ENCODE data around the gene CRYBA4.

Gene CRYBA4

GRCh38 chr22:26621663-26622062 is at the start of gene CRYBA4:
CRYBA4 (plus strand) TSS chr22:26621963; CDS start chr22:26622597, 634 bp downstream.
- DNase-seq: no peak

DNA sequence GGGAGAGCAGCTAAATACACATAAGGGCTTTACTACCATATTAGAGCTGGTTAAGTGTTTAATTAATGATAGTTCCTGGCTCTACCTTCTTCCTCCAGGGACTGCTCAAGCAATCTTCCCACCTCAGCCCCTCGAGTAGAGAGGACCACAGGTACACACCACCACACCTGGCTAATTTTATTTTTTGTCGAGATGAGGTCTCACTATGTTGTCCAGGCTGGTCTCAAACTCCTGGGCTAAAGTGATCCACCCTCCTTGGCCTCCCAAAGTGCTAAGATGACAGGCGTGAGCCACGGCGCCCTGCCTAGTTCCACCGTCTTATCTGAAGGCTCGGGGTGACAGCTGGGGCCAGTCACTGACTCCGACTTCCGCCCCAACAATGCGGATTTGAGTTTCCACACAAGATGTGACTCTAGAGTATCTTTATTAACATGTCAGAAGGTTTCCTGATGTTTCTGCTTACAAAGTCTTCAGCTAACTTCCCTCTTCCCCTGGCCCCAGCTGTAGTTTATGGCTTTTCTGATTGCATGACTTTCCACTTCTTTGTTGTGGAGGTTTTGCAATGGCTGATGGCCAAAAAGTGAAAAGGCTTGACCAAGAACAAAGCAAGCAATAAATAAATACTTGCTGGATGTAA is 48.6 kb upstream of the CRYBA4 start:
- DNase-seq: no peak

GRCh38 chr22:26574001-26574723 is 47.6 kb upstream of the CRYBA4 start:
- DNase-seq: no peak

DNA sequence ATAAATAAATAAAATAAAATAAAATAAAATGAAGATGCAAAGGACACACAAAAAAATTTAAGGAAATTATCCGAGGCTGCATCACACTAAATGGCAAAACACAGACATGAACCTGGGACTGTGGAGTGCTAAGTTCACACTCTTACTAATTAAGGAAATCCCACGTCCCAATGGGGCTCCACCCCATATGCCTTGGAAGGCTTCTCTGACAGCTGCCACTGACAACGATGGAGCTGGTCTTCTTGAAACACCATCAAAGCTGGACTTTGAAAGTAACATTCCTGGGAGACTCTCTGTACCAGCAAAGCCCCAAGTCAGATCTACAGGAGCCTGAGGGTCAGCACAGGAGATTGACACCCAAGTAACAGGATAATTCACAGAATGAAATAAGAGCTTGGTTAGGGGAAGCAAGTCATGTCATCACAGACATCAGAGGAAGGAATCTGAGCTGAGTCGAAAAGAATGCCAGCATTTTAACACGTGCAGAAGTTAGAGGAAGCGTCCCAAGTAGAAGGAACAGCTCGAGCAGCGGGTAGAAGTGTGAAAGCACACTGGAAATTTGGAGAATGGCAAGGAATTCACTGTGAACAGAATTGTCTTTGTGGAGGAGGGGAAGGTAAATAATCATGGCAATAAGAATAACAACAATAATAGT is 45.6 kb upstream of the CRYBA4 start:
- DNase-seq: no peak

DNA sequence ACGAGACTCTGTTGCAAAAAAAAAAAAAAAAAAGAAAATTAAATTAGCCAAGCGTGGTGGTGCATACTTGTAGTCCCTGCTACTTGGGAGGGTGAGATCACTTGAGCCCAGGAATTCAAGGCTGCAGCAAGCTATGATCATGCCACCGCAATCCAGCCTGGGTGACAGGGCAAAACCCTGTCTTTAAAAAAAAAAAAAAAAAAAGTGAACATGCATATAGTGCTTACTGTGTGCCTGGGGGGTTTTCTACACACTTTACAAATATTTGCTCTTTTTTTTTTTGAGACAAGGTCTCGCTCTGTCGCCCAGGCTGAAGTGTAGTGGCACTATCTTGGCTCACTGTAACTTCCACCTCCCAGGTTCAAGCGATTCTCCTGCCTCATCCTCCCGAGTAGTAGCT is 44.7 kb upstream of the CRYBA4 start:
- no peak for DNase-seq

GRCh38 chr22:26579331-26579886 is 42.4 kb upstream of the CRYBA4 start:
- DNase-seq: no peak

DNA sequence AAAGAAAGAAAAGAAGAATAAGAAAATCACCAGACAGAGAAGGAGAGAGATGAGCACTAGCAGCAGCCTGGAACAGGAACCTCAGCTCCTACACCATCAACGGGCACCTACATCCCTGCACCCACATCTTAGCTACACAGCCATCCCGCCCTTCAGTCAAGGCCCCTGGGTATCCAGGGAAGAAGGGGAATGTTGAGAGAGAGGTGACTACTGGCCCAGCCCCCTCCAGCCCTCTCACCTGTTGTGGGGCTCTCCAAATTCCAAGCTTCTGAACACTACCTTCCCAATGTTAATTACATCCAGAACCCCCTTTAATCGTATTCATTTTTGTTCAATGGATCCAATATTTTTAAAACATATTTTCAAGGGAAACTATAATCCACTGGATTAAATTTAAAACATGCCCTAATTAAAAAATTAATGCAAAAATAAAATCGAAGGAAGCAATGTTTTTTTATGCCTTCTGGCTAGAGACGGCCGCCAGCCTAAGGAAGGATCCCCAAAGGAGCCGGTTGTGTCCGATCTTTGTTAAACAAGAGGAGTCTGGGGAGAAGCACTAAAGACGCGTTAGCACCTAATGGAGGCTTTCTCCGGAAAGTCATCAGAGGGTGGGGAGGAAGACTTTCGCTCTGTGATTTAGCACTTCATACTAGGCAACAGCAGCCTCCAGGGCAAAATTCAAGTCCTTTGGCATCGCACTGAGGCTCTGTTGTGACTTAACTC is 41.4 kb upstream of the CRYBA4 start:
- no peak for DNase-seq

DNA sequence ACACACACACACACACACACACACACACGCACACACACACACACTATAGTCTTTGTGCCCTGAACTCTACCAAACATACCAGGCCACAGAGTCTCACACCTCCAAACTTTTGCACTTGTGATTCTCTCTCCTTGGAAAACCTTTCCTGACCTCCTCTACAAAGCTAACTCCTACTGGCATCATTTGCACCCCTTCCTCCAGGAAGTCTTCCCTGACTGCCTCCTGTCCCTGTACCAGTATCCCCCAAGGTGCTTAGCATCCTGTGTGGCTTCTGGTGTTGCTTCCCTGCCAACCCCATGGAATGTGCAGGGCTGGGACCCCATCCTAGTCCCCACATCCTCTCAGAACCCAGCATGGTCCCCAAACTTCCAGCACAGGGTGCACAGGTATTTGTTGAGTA is 40.7 kb upstream of the CRYBA4 start:
- DNase-seq: no peak

- DNase-seq: no peak
These were observed 40.1 kb upstream of the CRYBA4 start for GRCh38 chr22:26581633-26582168.

DNA sequence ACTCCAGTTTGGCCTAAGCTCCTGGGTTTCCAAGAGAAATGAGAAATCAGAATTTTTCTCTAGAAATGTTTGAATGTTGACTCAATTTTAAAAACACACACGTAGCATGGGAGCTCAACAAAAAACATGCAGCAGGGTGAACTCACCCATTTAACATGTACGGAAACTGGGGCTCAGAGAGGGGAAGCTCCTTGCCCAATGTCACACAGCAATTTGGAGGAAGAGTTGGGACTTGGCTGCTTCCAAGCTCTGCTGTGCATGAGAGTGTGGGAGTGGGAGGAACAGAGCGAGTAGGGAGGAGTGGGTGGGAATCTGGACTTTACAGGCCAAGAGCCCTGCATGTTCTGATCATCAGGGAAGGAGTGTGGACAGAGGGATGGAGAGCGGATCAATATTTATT is 37.8 kb upstream of the CRYBA4 start:
- DNase-seq: no peak

- DNase-seq: no peak
These were observed 36.5 kb upstream of the CRYBA4 start for GRCh38 chr22:26585104-26585790.

- no peak for DNase-seq
These were observed 35.0 kb upstream of the CRYBA4 start for GRCh38 chr22:26586556-26587325.

DNA sequence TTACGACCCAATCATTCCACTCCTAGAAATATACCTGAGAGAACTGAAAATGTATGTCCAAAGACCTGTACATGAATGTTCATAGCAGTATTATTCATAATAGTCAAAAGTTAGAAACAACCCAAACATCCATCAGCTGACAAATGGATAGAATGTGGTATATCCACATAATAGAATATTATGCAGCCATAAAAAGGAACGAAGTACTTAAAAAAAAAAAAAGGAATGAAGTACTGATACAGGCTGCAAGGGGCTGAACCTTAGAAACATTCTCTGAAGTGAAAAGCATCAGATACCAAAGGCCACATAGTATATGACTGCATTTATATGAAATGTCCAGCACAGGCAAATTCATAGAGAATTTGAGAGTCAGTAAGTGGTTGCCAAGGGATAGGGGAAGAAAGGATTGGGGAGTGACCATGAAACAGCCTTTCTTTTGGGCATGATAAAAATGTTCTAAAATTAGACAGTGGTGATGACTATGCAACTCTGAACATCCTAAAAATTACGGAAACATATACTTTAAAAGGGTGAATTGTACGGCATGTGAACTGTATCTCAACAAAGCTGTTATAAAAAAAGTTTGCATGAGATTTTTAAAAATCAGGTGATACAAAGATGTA is 33.7 kb upstream of the CRYBA4 start:
- no peak for DNase-seq

DNA sequence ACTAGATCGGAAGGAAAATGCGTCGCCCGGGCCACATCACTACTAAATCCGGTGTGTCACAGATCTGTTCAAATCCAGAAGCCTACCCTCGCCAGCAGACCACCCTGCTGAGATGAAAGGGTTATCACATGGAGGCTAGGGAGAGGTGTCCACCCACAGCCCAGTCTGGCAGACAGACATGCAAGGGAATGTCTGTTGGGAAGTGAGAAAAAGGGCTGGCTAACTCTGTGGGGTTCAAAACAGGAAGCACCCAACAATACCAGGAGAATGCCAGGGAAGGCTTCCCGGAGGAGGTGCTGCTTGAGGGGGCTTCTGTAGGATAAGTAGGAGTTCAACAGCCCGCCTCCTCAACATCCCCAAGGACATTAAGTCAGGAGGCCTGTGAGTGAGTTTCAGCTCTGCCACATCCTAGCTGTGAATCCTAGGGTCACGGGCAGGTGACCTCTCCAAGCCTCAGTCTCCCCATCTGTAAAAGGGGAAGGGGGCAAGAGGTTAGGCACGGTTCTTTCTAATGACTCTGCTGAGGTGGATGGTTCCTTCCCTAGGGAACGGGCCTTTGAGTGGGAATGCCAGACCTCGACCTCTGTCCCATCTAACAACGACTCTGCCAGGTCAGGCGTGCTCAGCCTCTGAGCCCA is 32.9 kb upstream of the CRYBA4 start:
- DNase-seq: no peak

DNA sequence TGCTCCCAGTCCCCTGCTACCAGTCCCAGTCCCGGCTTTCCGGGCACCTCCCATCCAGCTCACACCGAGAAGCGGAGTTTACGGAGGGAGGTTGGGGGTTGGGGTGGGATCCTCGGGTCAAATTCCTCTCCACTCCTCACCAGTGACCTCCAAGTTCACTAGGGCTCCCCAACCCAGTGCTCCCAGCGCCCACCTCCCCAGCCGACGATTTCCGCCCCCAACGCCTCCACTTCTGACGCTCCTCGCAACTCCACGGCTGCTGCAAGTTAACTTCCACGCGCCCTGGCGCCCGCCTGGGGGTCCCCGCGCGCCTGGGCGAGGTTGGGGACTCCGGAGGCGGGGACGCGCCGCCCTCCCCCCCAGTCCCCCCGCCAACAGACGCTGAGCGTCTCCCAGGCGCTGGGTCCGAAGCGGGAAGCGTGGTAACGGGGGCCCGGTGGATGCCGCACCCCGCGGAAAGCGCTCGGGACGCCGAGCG is 32.4 kb upstream of the CRYBA4 start:
- DNase-seq: no peak

DNA sequence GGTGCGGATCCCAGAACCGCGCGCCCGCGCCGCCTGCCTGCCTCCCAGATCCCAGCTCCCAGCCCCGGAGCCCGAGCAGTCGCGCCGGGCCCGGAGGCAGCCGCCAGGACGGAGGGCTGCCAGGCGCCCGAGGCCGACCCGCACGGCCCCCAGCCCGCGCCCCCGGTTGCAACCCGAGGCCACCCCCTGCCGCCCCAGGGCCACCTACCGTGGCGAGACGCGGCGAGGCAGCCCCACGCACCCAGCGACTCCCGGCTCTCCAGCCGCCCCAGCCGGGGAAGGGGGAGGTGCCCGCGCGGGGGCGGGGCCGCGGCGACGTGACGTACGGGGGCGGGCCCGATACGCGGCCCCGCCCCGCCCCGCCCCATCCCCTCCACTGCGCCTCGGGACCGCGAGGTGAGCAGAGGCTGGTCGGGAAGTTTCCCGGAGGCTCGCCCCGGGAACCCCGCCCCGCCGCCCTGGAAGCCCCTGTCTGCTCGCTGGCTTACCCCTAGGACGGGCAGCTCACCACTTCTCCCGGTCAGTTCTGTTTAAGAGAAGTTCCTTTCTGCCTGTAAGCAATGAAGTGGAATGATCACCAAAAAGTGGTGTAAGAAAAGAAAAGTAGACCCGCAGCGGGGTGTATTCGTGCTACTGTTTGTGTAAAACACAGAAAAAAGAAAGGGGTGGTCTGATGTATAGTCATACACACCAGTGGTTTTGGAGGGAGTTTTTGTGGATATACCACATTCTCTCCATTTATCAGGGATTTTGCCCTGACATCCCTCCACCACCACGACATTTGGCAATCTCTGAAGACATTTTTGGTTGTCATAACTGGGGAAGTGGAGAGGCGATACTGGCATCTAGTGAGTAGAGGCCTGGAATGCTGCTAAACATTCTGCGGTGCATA is 31.7 kb upstream of the CRYBA4 start, which contains the start of gene TPST2:
Gene TPST2, minus strand, starts transcription at position 288 of the 892 bp plus-strand sequence. CDS start 48,502 bp downstream, outside the sequence.
- peak; percentile 72 for DNase-seq

- no peak for DNase-seq
These were observed 29.3 kb upstream of the CRYBA4 start for GRCh38 chr22:26592421-26592891.

DNA sequence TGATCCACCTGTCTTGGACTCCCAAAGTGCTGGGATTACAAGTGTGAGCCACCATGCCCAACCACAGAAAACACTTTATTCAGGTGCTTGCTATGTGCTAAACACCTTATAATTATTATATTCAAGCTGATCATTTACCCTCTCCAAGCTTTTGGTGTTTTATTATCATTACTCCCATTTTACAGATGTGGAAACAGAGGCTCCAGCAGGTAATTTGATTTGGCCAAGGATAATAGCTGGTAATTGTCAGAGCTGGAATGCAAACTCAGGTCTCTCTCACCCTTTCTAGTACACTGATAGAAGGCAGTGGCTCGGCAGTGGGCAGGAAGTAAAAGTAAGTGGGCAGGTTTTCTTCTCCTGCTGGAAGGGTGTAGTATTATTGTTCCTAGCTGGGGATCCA is 28.0 kb upstream of the CRYBA4 start:
- no peak for DNase-seq

DNA sequence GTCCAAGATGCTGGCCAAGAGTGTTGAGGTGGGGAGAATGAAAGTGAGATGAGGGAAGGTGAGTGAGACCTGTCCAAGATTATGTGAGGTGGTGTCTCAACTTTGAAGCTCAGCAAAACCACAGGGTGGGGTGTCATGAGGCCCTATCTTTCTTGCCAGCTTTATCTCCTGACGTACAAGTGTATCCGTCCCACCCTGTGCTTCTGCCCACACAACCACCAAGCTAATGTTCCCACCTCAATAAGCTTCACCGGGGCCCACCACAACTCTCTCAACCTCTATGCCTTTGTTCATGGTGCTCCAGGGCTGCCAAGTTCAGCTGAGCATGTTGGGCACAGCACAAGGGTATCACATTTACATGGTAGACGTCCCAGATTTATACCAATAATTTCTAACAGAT is 24.7 kb upstream of the CRYBA4 start:
- DNase-seq: no peak
